Measurements from ENCODE around the gene DRAM2. TPM values are rescaled to one million over a fixed set of nuclear protein-coding genes. Genes with fewer than 3 reads are reported as not detected.
"Not testable (repeated sequence)": the region's sequence is repeated elsewhere in the genome, so short reads cannot be mapped to it uniquely, and the experiment has no call there.

The DRAM2 gene
- total RNA-seq, 1 donor = 36.6 TPM

DNA sequence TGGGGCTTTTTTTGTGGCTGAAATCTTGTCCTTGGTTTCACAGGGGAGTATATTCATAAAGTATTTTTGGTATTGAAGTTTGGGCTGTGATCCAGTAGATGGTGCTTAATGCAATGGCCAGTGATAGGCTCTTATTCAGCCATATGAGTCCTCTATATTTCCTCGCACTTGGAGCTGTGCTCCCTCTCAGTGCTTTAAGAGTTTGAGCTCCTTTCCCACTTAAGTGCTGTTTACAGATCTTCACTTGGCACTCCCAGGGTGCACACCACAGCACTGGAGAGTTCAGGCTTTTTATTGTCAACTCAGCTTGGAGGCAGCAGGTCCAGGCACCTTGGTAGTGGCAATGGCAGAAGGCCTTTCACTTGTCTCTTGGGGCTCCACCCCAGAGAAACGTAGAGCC is 54.9 kb downstream of the DRAM2 start:
- no peak for DNase-seq (ENCODE audit: low read depth in 2 of 3, low spot score in 2 of 3)

DNA sequence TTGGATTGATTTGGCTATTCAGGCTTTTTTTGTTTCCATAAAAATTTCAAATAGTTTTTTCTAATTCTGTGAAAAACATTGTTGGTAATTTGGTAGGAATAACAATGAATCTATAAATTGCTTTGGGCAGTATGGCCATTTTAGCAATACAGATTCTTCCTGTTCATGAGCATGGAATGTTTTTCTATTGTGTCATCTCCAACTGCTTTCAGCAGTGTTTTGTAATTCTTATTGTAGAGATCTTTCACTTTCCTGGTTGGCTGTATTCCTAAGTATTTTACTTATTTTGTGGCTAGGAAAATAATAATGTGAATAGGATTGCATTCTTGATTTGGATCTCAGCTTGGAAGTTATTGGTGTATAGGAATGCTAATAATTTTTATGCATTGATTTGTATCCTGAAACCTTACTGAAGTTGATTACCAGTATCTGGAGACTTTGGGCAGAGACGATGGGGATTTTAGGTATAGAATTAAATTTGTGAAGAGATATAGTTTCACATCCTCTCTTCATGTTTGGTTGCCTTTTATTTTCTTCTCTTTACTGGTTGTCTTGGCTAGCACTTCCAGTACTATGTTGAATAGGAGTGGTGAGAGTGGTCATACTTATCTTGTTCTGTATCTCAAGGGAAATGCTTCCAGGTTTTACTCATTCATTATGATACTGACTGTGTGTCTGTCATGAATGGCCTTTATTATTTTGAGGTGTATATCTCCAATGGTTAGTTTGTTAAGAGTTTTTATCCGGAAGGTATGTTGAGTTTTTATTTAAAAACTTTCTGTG is 57.3 kb downstream of the DRAM2 start:
- no peak for DNase-seq (ENCODE audit: low read depth in 2 of 3, low spot score in 2 of 3)

DNA sequence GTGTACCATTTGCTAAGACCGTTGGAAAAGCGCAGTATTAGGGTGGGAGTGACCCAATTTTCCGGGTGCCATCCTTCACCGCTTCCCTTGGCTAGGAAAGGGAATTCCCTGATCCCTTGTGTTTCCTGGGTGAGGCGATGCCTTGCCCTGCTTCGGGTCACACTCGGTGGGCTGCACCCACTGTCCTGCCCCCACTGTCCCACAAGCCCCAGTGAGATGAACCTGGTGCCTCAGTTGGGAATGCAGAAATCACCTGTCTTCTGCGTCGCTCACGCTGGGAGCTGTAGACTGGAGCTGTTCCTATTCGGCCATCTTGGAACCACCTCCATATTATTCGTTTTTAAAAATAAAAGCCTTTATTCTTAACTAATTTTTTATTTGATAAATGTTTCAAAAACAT is 60.6 kb downstream of the DRAM2 start:
- DNase-seq (ENCODE audit: low read depth in 2 of 3, low spot score in 2 of 3) = not testable (repeated sequence)

DNA sequence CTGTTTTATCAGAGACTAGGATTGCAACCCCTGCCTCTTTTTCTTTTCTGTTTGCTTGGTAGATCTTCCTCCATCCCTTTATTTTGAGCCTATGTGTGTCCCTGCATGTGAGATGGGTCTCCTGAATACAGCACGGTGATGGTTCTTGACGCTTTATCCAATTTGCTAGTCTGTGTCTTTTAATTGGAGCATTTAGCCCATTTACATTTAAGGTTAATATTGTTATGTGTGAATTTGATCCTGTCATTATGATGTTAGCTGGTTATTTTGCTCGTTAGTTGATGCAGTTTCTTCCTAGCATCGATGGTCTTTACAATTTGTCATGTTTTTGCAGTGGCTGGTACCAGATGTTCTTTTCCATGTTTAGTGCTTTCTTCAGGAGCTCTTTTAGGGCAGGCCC is 62.6 kb downstream of the DRAM2 start:
- not testable (repeated sequence) for DNase-seq (ENCODE audit: low read depth in 2 of 3, low spot score in 2 of 3)

Small RNA genes within 50 kb of the gene (small RNA-seq; reads per million reads assigned to genes)
- not detected for gene AL355816.1

Other genes with a start within 250 kb of the DRAM2 start
- 4.6 TPM for gene LRIF1, start 176.2 kb downstream of the DRAM2 start, total RNA-seq
- 18.3 TPM for gene CEPT1, start 130 bp upstream of the DRAM2 start, total RNA-seq
- gene DENND2D, start 60.6 kb upstream of the DRAM2 start, total RNA-seq = 17.8 TPM
- gene CHI3L2, start 87.6 kb upstream of the DRAM2 start, total RNA-seq = 0.54 TPM
- not detected for gene CHIA, start 150.8 kb upstream of the DRAM2 start, total RNA-seq

All from hematopoietic multipotent progenitor cell (in vitro differentiated cells).